Coronary artery (tissue), 2 donors: ENCODE data around the gene WDR72.
"Not testable (repeated sequence)": the region's sequence is repeated elsewhere in the genome, so short reads cannot be mapped to it uniquely, and the experiment has no call there.

ENCODE experiments used
- DNase-seq: peaks from one replicate; pipeline ENCODE4 v3.0.0-alpha.2; 2017; ENCODE audit warnings: low spot score
- H3K27ac ChIP-seq, 2 donors: fragments of 200-600 bp; sonication (generic); one replicate each; pipeline ENCODE4 v1.5.1; 2016 to 2019
- H3K4me3 ChIP-seq: fragments of 200-600 bp; sonication (generic); 2 replicates; pipeline ENCODE4 v1.5.1; 2016; ENCODE audit warnings: mild to moderate bottlenecking, moderate library complexity
- CTCF ChIP-seq: fragments of 200-600 bp; sonication (generic); IDR thresholded peaks from one replicate; pipeline ENCODE4 v1.5.1; 2019; ENCODE audit warnings: antibody characterized with exemption

The WDR72 gene

GRCh38 chr15:53709821-53710220, 49.6 kb downstream of the WDR72 start:
- no peak for DNase-seq
- TF ChIP-seq CTCF: no peak
- H3K4me3 ChIP-seq: no peak overlapping the region
- no peak overlapping the region for H3K27ac ChIP-seq

DNA sequence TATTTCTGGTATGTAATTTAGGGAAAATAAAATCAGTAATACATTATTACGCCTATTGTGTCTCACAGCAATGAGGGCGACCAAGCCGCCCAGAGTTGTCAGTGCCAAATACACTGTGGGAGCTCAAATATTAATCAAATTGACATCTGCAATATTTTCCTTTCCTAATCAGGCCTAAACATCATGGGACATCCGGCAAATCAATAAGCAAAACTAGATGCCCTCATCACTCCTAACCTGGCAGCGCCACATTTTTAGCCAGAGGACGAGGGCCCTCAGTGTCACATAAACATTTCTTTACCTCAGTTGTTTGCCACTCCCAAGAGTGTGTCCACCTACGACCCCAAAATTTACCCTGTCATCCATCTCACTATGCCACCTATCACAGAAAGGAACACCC, 64.1 kb downstream of the WDR72 start:
- H3K4me3 ChIP-seq: no peak overlapping the region
- no peak for TF ChIP-seq CTCF
- DNase-seq: no peak
- no peak overlapping the region for H3K27ac ChIP-seq

- no peak overlapping the region for H3K27ac ChIP-seq
- no peak for DNase-seq
These were observed 65.0 kb downstream of the WDR72 start for GRCh38 chr15:53694476-53694874.

GRCh38 chr15:53693729-53694475, 65.6 kb downstream of the WDR72 start:
- no peak overlapping the region for H3K4me3 ChIP-seq
- H3K27ac ChIP-seq: no peak overlapping the region
- DNase-seq: no peak

More at GRCh38 chr15:53694476-53694874, 65.0 kb downstream of the WDR72 start:
- TF ChIP-seq CTCF: no peak
- H3K4me3 ChIP-seq: no peak overlapping the region

DNA sequence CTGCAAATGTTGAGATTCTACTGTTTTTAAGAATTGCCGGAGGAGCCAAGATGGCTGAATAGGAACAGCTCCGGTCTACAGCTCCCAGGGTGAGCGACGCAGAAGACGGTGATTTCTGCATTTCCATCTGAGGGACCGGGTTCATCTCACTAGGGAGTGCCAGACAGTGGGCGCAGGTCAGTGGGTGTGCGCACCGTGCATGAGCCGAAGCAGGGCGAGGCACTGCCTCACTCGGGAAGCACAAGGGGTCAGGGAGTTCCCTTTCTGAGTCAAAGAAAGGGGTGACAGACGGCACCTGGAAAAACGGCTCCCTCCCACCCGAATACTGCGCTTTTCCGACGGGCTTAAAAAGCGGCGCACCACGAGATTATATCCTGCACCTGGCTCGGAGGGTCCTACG, 75.3 kb downstream of the WDR72 start:
- DNase-seq, H3K4me3 ChIP-seq: not testable (repeated sequence)

More at GRCh38 chr15:53693729-53694475, 65.6 kb downstream of the WDR72 start:
- TF ChIP-seq CTCF: no peak

DNA sequence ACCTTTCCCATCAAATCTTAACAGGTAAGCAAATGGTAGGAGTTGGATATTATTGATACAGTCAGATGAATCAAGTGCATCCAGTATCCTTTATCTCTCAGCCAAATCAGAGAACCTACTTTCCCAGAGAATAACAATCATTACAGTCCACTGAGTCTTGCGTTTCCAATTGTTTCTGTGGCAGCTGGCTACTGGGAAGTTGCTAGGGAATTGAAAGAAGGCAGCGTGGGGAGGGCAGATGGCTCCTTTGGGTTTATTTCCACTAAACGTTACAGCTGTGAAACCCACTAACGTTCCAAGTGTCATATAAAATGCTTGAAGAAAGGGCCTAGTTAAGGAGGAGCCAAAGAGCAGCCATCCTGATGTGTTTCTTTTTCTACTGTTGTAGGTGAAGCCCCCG, 78.4 kb downstream of the WDR72 start:
- no peak overlapping the region for H3K27ac ChIP-seq
- no peak overlapping the region for H3K4me3 ChIP-seq
- DNase-seq: no peak
- no peak for TF ChIP-seq CTCF

More for the DNA sequence above, 75.3 kb downstream of the WDR72 start:
- H3K27ac ChIP-seq: not testable (repeated sequence)

- Histone ChIP-seq H3K4me3 (no peak overlapping the region), H3K27ac (no peak overlapping the region)
- DNase-seq: no peak
- no peak for TF ChIP-seq CTCF
These were observed 83.6 kb downstream of the WDR72 start for GRCh38 chr15:53675832-53676231.
